Liver (tissue), 3 donors: ENCODE data around the gene HES5.

Source experiments
- EGR1 ChIP-seq, 2 donors: IDR thresholded peaks; 2 replicates each; pipeline ENCODE4 v1.6.1; 2016 to 2018; ENCODE audit warnings: antibody characterized with exemption in 2 of 2, low read depth in 2 of 2
- HNF4A ChIP-seq, 2 donors: conservative IDR thresholded peaks; 2 replicates each; pipeline ENCODE4 v1.6.1; 2016; ENCODE audit warnings: antibody characterized with exemption in 2 of 2, mild to moderate bottlenecking in 2 of 2
- JUND ChIP-seq, 2 donors: IDR thresholded peaks; 2 replicates each; pipeline ENCODE4 v1.6.1; 2016; ENCODE audit warnings: antibody characterized with exemption in 2 of 2
- NR2F2 ChIP-seq: IDR thresholded peaks from 2 replicates; pipeline ENCODE4 v1.6.1; 2016; ENCODE audit warnings: antibody characterized with exemption
- RAD21 ChIP-seq, 2 donors: IDR thresholded peaks; 2 replicates each; pipeline ENCODE4 v1.6.1; 2016; ENCODE audit warnings: antibody characterized with exemption in 2 of 2, mild to moderate bottlenecking in 2 of 2
- RXRA ChIP-seq, 2 donors: IDR thresholded peaks; 2 replicates each; pipeline ENCODE4 v1.6.1; 2017 to 2018; ENCODE audit warnings: antibody characterized with exemption in 2 of 2, mild to moderate bottlenecking in 1 of 2
- SP1 ChIP-seq: IDR thresholded peaks from 2 replicates; pipeline ENCODE4 v1.6.1; 2018; ENCODE audit warnings: antibody characterized with exemption, mild to moderate bottlenecking
- TAF1 ChIP-seq: conservative IDR thresholded peaks from 2 replicates; pipeline ENCODE4 v1.6.1; 2016; ENCODE audit warnings: antibody characterized with exemption, mild to moderate bottlenecking
- YY1 ChIP-seq: IDR thresholded peaks from 2 replicates; pipeline ENCODE4 v1.6.1; 2016; ENCODE audit warnings: antibody characterized with exemption, mild to moderate bottlenecking
- TF ChIP-seq, protein P1 (sequence below): fragments of 150-350 bp; IDR thresholded peaks from 2 replicates; pipeline ENCODE4 v1.5.1; 2017; ENCODE audit warnings: improper control_type of control experiment, low read depth, low read length; ENCODE audit not compliant: missing input control
- TF ChIP-seq, protein P2 (sequence below): IDR thresholded peaks from 2 replicates; pipeline ENCODE4 v1.6.1; 2016; ENCODE audit warnings: antibody characterized with exemption
- TF ChIP-seq, protein P3 (sequence below): IDR thresholded peaks from 2 replicates; pipeline ENCODE4 v1.6.1; 2016; ENCODE audit warnings: antibody characterized with exemption, mild to moderate bottlenecking
- TF ChIP-seq, protein P4 (sequence below): IDR thresholded peaks from 2 replicates; pipeline ENCODE4 v1.6.1; 2016; ENCODE audit warnings: antibody characterized with exemption
- TF ChIP-seq, protein P5 (sequence below): IDR thresholded peaks from 2 replicates; pipeline ENCODE4 v1.6.1; 2016; ENCODE audit warnings: antibody characterized with exemption
- donor health status: healthy.
- donor health status: healthy.

DNA sequence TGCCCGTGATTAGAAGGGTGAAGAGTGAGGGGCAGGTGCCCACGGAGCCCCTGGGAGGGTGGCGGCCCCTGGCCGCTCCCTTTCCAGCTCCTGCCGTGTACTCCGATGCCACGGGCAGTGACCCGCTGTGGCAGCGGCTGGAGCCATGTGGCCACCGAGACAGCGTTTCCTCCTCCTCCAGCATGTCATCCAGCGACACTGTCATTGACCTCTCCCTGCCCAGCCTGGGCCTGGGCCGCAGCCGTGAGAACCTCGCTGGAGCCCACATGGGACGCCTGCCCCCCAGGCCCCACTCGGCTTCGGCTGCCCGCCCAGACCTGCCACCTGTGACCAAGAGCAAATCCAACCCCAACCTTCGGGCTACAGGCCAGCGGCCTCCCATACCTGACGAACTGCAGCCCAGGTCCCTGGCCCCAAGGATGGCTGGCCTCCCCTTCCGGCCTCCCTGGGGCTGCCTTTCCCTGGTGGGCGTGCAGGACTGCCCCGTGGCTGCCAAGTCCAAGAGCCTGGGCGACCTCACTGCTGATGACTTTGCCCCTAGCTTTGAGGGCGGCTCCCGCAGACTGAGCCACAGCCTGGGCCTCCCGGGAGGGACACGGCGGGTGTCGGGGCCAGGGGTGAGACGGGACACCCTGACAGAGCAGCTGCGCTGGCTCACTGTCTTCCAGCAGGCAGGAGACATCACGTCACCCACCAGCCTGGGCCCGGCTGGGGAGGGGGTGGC, 25.7 kb downstream of the HES5 start:
- TF ChIP-seq TAF1, result no peak
- TF ChIP-seq, protein P1, sequence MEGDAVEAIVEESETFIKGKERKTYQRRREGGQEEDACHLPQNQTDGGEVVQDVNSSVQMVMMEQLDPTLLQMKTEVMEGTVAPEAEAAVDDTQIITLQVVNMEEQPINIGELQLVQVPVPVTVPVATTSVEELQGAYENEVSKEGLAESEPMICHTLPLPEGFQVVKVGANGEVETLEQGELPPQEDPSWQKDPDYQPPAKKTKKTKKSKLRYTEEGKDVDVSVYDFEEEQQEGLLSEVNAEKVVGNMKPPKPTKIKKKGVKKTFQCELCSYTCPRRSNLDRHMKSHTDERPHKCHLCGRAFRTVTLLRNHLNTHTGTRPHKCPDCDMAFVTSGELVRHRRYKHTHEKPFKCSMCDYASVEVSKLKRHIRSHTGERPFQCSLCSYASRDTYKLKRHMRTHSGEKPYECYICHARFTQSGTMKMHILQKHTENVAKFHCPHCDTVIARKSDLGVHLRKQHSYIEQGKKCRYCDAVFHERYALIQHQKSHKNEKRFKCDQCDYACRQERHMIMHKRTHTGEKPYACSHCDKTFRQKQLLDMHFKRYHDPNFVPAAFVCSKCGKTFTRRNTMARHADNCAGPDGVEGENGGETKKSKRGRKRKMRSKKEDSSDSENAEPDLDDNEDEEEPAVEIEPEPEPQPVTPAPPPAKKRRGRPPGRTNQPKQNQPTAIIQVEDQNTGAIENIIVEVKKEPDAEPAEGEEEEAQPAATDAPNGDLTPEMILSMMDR, result no peak
- TF ChIP-seq, protein P2, sequence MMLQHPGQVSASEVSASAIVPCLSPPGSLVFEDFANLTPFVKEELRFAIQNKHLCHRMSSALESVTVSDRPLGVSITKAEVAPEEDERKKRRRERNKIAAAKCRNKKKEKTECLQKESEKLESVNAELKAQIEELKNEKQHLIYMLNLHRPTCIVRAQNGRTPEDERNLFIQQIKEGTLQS, result no peak
- no peak for TF ChIP-seq EGR1 (IDR thresholded peaks at IDR 0.05; ENCODE audit: low read depth in 2 of 2)
- TF ChIP-seq YY1, result no peak
- TF ChIP-seq SP1, result no peak
- TF ChIP-seq HNF4A (conservative IDR thresholded peaks at IDR 0.05), result no peak
- TF ChIP-seq RAD21 (IDR thresholded peaks at IDR 0.05), result no peak
- TF ChIP-seq, protein P3, sequence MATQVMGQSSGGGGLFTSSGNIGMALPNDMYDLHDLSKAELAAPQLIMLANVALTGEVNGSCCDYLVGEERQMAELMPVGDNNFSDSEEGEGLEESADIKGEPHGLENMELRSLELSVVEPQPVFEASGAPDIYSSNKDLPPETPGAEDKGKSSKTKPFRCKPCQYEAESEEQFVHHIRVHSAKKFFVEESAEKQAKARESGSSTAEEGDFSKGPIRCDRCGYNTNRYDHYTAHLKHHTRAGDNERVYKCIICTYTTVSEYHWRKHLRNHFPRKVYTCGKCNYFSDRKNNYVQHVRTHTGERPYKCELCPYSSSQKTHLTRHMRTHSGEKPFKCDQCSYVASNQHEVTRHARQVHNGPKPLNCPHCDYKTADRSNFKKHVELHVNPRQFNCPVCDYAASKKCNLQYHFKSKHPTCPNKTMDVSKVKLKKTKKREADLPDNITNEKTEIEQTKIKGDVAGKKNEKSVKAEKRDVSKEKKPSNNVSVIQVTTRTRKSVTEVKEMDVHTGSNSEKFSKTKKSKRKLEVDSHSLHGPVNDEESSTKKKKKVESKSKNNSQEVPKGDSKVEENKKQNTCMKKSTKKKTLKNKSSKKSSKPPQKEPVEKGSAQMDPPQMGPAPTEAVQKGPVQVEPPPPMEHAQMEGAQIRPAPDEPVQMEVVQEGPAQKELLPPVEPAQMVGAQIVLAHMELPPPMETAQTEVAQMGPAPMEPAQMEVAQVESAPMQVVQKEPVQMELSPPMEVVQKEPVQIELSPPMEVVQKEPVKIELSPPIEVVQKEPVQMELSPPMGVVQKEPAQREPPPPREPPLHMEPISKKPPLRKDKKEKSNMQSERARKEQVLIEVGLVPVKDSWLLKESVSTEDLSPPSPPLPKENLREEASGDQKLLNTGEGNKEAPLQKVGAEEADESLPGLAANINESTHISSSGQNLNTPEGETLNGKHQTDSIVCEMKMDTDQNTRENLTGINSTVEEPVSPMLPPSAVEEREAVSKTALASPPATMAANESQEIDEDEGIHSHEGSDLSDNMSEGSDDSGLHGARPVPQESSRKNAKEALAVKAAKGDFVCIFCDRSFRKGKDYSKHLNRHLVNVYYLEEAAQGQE, result no peak
- TF ChIP-seq JUND (IDR thresholded peaks at IDR 0.05), result no peak
- no peak for TF ChIP-seq RXRA (IDR thresholded peaks at IDR 0.05)
- TF ChIP-seq, protein P4, sequence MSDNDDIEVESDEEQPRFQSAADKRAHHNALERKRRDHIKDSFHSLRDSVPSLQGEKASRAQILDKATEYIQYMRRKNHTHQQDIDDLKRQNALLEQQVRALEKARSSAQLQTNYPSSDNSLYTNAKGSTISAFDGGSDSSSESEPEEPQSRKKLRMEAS, result no peak
- no peak for TF ChIP-seq NR2F2
- TF ChIP-seq, protein P5, sequence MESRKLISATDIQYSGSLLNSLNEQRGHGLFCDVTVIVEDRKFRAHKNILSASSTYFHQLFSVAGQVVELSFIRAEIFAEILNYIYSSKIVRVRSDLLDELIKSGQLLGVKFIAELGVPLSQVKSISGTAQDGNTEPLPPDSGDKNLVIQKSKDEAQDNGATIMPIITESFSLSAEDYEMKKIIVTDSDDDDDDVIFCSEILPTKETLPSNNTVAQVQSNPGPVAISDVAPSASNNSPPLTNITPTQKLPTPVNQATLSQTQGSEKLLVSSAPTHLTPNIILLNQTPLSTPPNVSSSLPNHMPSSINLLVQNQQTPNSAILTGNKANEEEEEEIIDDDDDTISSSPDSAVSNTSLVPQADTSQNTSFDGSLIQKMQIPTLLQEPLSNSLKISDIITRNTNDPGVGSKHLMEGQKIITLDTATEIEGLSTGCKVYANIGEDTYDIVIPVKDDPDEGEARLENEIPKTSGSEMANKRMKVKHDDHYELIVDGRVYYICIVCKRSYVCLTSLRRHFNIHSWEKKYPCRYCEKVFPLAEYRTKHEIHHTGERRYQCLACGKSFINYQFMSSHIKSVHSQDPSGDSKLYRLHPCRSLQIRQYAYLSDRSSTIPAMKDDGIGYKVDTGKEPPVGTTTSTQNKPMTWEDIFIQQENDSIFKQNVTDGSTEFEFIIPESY, result no peak
